Liver (tissue), 2 donors: ENCODE data around the gene KDM1B.

Source experiments
- MAX ChIP-seq: IDR thresholded peaks from 2 replicates; pipeline ENCODE4 v1.6.1; 2016; ENCODE audit warnings: antibody characterized with exemption
- YY1 ChIP-seq: IDR thresholded peaks from 2 replicates; pipeline ENCODE4 v1.6.1; 2016; ENCODE audit warnings: antibody characterized with exemption, mild to moderate bottlenecking
- TF ChIP-seq, protein P1 (sequence below): fragments of 150-350 bp; IDR thresholded peaks from 2 replicates; pipeline ENCODE4 v1.5.1; 2017; ENCODE audit warnings: improper control_type of control experiment, low read depth, low read length; ENCODE audit not compliant: missing input control
- donor health status: healthy.

- TF ChIP-seq, protein P1, sequence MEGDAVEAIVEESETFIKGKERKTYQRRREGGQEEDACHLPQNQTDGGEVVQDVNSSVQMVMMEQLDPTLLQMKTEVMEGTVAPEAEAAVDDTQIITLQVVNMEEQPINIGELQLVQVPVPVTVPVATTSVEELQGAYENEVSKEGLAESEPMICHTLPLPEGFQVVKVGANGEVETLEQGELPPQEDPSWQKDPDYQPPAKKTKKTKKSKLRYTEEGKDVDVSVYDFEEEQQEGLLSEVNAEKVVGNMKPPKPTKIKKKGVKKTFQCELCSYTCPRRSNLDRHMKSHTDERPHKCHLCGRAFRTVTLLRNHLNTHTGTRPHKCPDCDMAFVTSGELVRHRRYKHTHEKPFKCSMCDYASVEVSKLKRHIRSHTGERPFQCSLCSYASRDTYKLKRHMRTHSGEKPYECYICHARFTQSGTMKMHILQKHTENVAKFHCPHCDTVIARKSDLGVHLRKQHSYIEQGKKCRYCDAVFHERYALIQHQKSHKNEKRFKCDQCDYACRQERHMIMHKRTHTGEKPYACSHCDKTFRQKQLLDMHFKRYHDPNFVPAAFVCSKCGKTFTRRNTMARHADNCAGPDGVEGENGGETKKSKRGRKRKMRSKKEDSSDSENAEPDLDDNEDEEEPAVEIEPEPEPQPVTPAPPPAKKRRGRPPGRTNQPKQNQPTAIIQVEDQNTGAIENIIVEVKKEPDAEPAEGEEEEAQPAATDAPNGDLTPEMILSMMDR, result no peak
- TF ChIP-seq YY1 (no peak), MAX (no peak)
Observed at GRCh38 chr6:18147616-18148015, 7.6 kb upstream of the KDM1B start.
